Progenitor cell of endocrine pancreas (in vitro differentiated cells): ENCODE data around the gene EFCAB14. TPM values are rescaled to one million over a fixed set of nuclear protein-coding genes. Genes with fewer than 3 reads are reported as not detected.

Source experiments
- DNase-seq: peaks from one replicate; pipeline ENCODE4 v3.0.0; 2021; ENCODE audit warnings: low spot score; ENCODE audit not compliant: unreplicated experiment
- H3K27ac Mint-ChIP-seq: 2 replicates; pipeline ENCODE4 v1.8.0; 2021; ENCODE audit warnings: mild to moderate bottlenecking, moderate library complexity, mixed read lengths
- H3K27me3 Mint-ChIP-seq: 2 replicates; pipeline ENCODE4 v1.8.0; 2021; ENCODE audit warnings: mixed read lengths
- H3K36me3 Mint-ChIP-seq: 2 replicates; pipeline ENCODE4 v1.8.0; 2022; ENCODE audit warnings: mixed read lengths; ENCODE audit not compliant: insufficient read depth
- H3K4me1 Mint-ChIP-seq: 2 replicates; pipeline ENCODE4 v1.8.0; 2021; ENCODE audit warnings: low read depth, mixed read lengths
- H3K4me3 Mint-ChIP-seq: 2 replicates; pipeline ENCODE4 v1.8.0; 2021; ENCODE audit warnings: low read depth, mild to moderate bottlenecking, moderate library complexity, mixed read lengths
- H3K9me3 Mint-ChIP-seq: 2 replicates; pipeline ENCODE4 v1.8.0; 2021; ENCODE audit warnings: low read depth, mixed read lengths
- CTCF ChIP-seq: fragments of 200-600 bp; sonication (generic); IDR thresholded peaks from one replicate; pipeline ENCODE4 v1.5.0; 2021; ENCODE audit warnings: antibody characterized with exemption, mild to moderate bottlenecking; ENCODE audit not compliant: unreplicated experiment
- total RNA-seq: library from RNA; stranded (reverse); gene quantifications from 2 replicates; pipeline ENCODE4 v1.2.1, GENCODE V29; 2021

EFCAB14 gene
- total RNA-seq, 1 donor from 2014 or later, result 63.6 TPM

GRCh38 chr1:46687921-46688509 lies 30.9 kb downstream of the EFCAB14 start:
- Mint-ChIP-seq H3K36me3 (peaks cover 36% of the 10 kb centered on the region), H3K4me1 (peaks cover 69% of the 10 kb centered on the region), H3K4me3 (peak overlapping the region; percentile 38), H3K9me3 (no peaks in the 10 kb centered on the region), H3K27me3 (no peaks in the 10 kb centered on the region), H3K27ac (peak overlapping the region; percentile 93)
- TF ChIP-seq CTCF, result no peak
- DNase-seq, result no peak

GRCh38 chr1:46687093-46687659 lies 31.7 kb downstream of the EFCAB14 start:
- H3K27ac Mint-ChIP-seq, result peak overlapping the region; percentile 69
- no peaks in the 10 kb centered on the region for H3K27me3 Mint-ChIP-seq
- TF ChIP-seq CTCF, result no peak
- H3K36me3 Mint-ChIP-seq, result peaks cover 35% of the 10 kb centered on the region
- no peaks in the 10 kb centered on the region for H3K9me3 Mint-ChIP-seq
- H3K4me1 Mint-ChIP-seq, result peaks cover 65% of the 10 kb centered on the region
- DNase-seq, result no peak
- no peak overlapping the region for H3K4me3 Mint-ChIP-seq

- DNase-seq, result no peak
- peak overlapping the region; percentile 69 for H3K27ac Mint-ChIP-seq
- H3K36me3 Mint-ChIP-seq, result peaks cover 31% of the 10 kb centered on the region
- H3K9me3 Mint-ChIP-seq, result no peaks in the 10 kb centered on the region
- H3K27me3 Mint-ChIP-seq, result no peaks in the 10 kb centered on the region
- no peak for TF ChIP-seq CTCF
- H3K4me1 Mint-ChIP-seq, result peaks cover 65% of the 10 kb centered on the region
- H3K4me3 Mint-ChIP-seq, result no peak overlapping the region
Measured at GRCh38 chr1:46686255-46686654, 32.7 kb downstream of the EFCAB14 start.

GRCh38 chr1:46684670-46685069 lies 34.2 kb downstream of the EFCAB14 start:
- peaks cover 38% of the 10 kb centered on the region for H3K36me3 Mint-ChIP-seq
- no peak overlapping the region for H3K27ac Mint-ChIP-seq
- no peak for DNase-seq
- H3K4me3 Mint-ChIP-seq, result no peak overlapping the region
- peaks cover 58% of the 10 kb centered on the region for H3K4me1 Mint-ChIP-seq
- H3K9me3 Mint-ChIP-seq, result no peaks in the 10 kb centered on the region
- no peak for TF ChIP-seq CTCF
- H3K27me3 Mint-ChIP-seq, result no peaks in the 10 kb centered on the region

GRCh38 chr1:46682064-46682463 lies 36.9 kb downstream of the EFCAB14 start:
- H3K36me3 Mint-ChIP-seq, result peaks cover 45% of the 10 kb centered on the region
- no peak overlapping the region for H3K4me3 Mint-ChIP-seq
- peak overlapping the region; percentile 53 for H3K27ac Mint-ChIP-seq
- H3K27me3 Mint-ChIP-seq, result no peaks in the 10 kb centered on the region
- no peaks in the 10 kb centered on the region for H3K9me3 Mint-ChIP-seq
- H3K4me1 Mint-ChIP-seq, result peaks cover 33% of the 10 kb centered on the region
- DNase-seq, result no peak
- TF ChIP-seq CTCF, result no peak
